Stomach (tissue), 9 donors: ENCODE data around the gene DNM3. TPM values are rescaled to one million over a fixed set of nuclear protein-coding genes. Genes with fewer than 3 reads are reported as not detected.

Source experiments
- DNase-seq, 2 donors: peaks; one replicate each; pipeline versions ENCODE4 v3.0.0 to v3.0.0-alpha.2; 2013 to 2019
- H3K27ac ChIP-seq, 5 donors: fragments of 200-600 bp in 4 of 5; sonication (generic) in 4 of 5; one replicate each; pipeline ENCODE4 v1.5.1; 2013 to 2019; ENCODE audit warnings: mild to moderate bottlenecking in 1 of 5, moderate library complexity in 1 of 5
- H3K27me3 ChIP-seq, 3 donors: fragments of 200-600 bp; sonication (generic); one replicate each; pipeline ENCODE4 v1.5.1; 2017 to 2019; ENCODE audit warnings: mixed run types in 1 of 3
- H3K36me3 ChIP-seq, 4 donors: fragments of 200-600 bp; sonication (generic); 1 replicate in 3 of 4; 2 replicates in 1 of 4; pipeline ENCODE4 v1.5.1; 2016 to 2019
- H3K4me1 ChIP-seq, 4 donors: fragments of 200-600 bp; sonication (generic); one replicate each; pipeline ENCODE4 v1.5.1; 2016 to 2019
- H3K4me3 ChIP-seq, 4 donors: fragments of 200-600 bp; sonication (generic) in 3 of 4; one replicate each; pipeline ENCODE4 v1.5.1; 2016 to 2019; ENCODE audit warnings: mild to moderate bottlenecking in 1 of 4
- H3K9me3 ChIP-seq, 4 donors: fragments of 200-600 bp; sonication (generic); one replicate each; pipeline ENCODE4 v1.5.1; 2016 to 2019
- CTCF ChIP-seq, 7 experiments: fragments of 450-650 bp in 4 of 7; fragments of 200-600 bp in 3 of 7; sonication (generic) in 3 of 7; IDR thresholded peaks; one replicate each; pipeline ENCODE4 v1.5.1; 2016 to 2019; ENCODE audit warnings: antibody characterized with exemption in 7 of 7, control low read depth in 2 of 7, mild to moderate bottlenecking in 1 of 7
- EP300 ChIP-seq: sonication (generic); formaldehyde crosslinking; IDR thresholded peaks from one replicate; pipeline ENCODE4 v1.6.1; 2017; ENCODE audit warnings: antibody characterized with exemption
- POLR2A ChIP-seq, 4 donors: fragments of 450-650 bp; IDR thresholded peaks; one replicate each; pipeline ENCODE4 v1.6.1; 2016; ENCODE audit warnings: antibody characterized with exemption in 4 of 4, control low read depth in 2 of 4, mild to moderate bottlenecking in 1 of 4, moderate library complexity in 1 of 4
- POLR2AphosphoS5 ChIP-seq, 3 donors: sonication (generic); formaldehyde crosslinking; IDR thresholded peaks; one replicate each; pipeline ENCODE4 v1.6.1; 2016; ENCODE audit warnings: antibody characterized with exemption in 3 of 3
- WGBS, 5 donors: extraction: QIAGEN DNeasy Blood & Tissue Kit in 3 of 5; methylation state at CpG; one replicate each; pipeline versions ENCODE4 v1.1.5 to v1.1.7; 2013 to 2018; 5-methylcytosine and 5-hydroxymethylcytosine counted together
- intact Hi-C: fragments of 100-400 bp; cut with DNase I; formaldehyde crosslinking; loops from one replicate; pipeline ENCODE4 v1.15.1; 2023; ENCODE audit warnings: low total_unique reads
- polyA plus RNA-seq, 3 donors: library from polyadenylated mRNA; stranded (reverse); fragments of 200-250 nt; gene quantifications; one replicate each; pipeline ENCODE4 v1.2.3, GENCODE V29; 2013
- total RNA-seq, 5 donors: library from RNA; depleted of rRNA; stranded (reverse); fragments of >200 nt; gene quantifications; one replicate each; pipeline versions ENCODE4 v1.1.0 to v1.2.3, GENCODE V29; 2014 to 2016
- donor health status: healthy with polysubstance abuse.
- donor health status: Bipolar disorder and iron deficiency.
- donor health status: healthy.

The DNM3 gene
- total and polyA plus RNA-seq, 8 donors: 0.58 to 13.8 (median 2.2) TPM

GRCh38 chr1:171963762-171964161 lies 122.5 kb downstream of the DNM3 start:
- WGBS, 5 donors: 80 to 93% (median 86%) methylated on average over 1 of the region's 1 CpG
- TF ChIP-seq EP300 (no peak), POLR2A (IDR thresholded peaks at IDR 0.05) (no peak), CTCF (IDR thresholded peaks at IDR 0.05) (no peak), POLR2AphosphoS5 (IDR thresholded peaks at IDR 0.05) (no peak)
- Histone ChIP-seq H3K27me3 (no peaks in the 10 kb centered on the region), H3K27ac (no peak overlapping the region), H3K4me3 (no peak overlapping the region), H3K4me1 (no peaks in the 10 kb centered on the region), H3K36me3 (no peaks in the 10 kb centered on the region), H3K9me3 (no peaks in the 10 kb centered on the region)
- DNase-seq: no peak
- intact Hi-C loops: no loop called here

GRCh38 chr1:171965777-171966176 lies 124.5 kb downstream of the DNM3 start:
- no peak for TF ChIP-seq EP300
- no peaks in the 10 kb centered on the region for H3K27me3 ChIP-seq
- no peak overlapping the region for H3K4me3 ChIP-seq
- no peak overlapping the region for H3K27ac ChIP-seq
- no peaks in the 10 kb centered on the region for H3K4me1 ChIP-seq
- no peaks in the 10 kb centered on the region for H3K36me3 ChIP-seq
- no peaks in the 10 kb centered on the region for H3K9me3 ChIP-seq
- intact Hi-C loops: no loop called here
- no peak for DNase-seq
- 72 to 98% (median 88%) methylated on average over 2 of the region's 2 CpGs for WGBS, 5 donors

- H3K4me3 ChIP-seq: no peak overlapping the region
- no peaks in the 10 kb centered on the region for H3K36me3 ChIP-seq
- no peak overlapping the region for H3K27ac ChIP-seq
- WGBS, 5 donors: 36 to 49% (median 48%) methylated on average over 3 of the region's 3 CpGs
- H3K27me3 ChIP-seq: no peaks in the 10 kb centered on the region
- no peaks in the 10 kb centered on the region for H3K9me3 ChIP-seq
- TF ChIP-seq POLR2AphosphoS5 (IDR thresholded peaks at IDR 0.05) (no peak), POLR2A (IDR thresholded peaks at IDR 0.05) (no peak), EP300 (no peak), CTCF (IDR thresholded peaks at IDR 0.05) (no peak)
- intact Hi-C loops: no loop called here
- no peaks in the 10 kb centered on the region for H3K4me1 ChIP-seq
- DNase-seq: peak in 1 of 2 donors; percentile 35
These were observed 125.3 kb downstream of the DNM3 start for GRCh38 chr1:171966426-171967220.

- no peak for DNase-seq
- Histone ChIP-seq H3K27me3 (no peaks in the 10 kb centered on the region), H3K27ac (no peak overlapping the region), H3K9me3 (no peaks in the 10 kb centered on the region), H3K4me1 (no peaks in the 10 kb centered on the region), H3K4me3 (no peak overlapping the region), H3K36me3 (no peaks in the 10 kb centered on the region)
- WGBS, 5 donors: 42 to 59% (median 52%) methylated on average over 2 of the region's 2 CpGs
- TF ChIP-seq CTCF (IDR thresholded peaks at IDR 0.05) (no peak), POLR2AphosphoS5 (IDR thresholded peaks at IDR 0.05) (no peak), EP300 (no peak), POLR2A (IDR thresholded peaks at IDR 0.05) (no peak)
- intact Hi-C loops: no loop called here
These were observed 127.9 kb downstream of the DNM3 start for GRCh38 chr1:171969226-171969625.

- Histone ChIP-seq H3K4me3 (no peak overlapping the region), H3K27me3 (no peaks in the 10 kb centered on the region), H3K27ac (no peak overlapping the region), H3K9me3 (no peaks in the 10 kb centered on the region), H3K36me3 (no peaks in the 10 kb centered on the region), H3K4me1 (no peaks in the 10 kb centered on the region)
- intact Hi-C loops: loop anchor here (10.0 kb wide), 1 partner anchor 145 kb away; no protein-coding TSS in a partner anchor
- no peak for DNase-seq
- 49 to 70% (median 56%) methylated on average over 3 of the region's 3 CpGs for WGBS, 5 donors
- TF ChIP-seq POLR2AphosphoS5 (IDR thresholded peaks at IDR 0.05): no peak
- no peak for TF ChIP-seq POLR2A (IDR thresholded peaks at IDR 0.05)
- TF ChIP-seq CTCF (IDR thresholded peaks at IDR 0.05): no peak
- TF ChIP-seq EP300: no peak
These were observed 128.5 kb downstream of the DNM3 start for GRCh38 chr1:171969813-171970212.
